ENCODE results near the gene COBL.
"Not testable (repeated sequence)": the region's sequence is repeated elsewhere in the genome, so short reads cannot be mapped to it uniquely, and the experiment has no call there.

Gene COBL

DNA sequence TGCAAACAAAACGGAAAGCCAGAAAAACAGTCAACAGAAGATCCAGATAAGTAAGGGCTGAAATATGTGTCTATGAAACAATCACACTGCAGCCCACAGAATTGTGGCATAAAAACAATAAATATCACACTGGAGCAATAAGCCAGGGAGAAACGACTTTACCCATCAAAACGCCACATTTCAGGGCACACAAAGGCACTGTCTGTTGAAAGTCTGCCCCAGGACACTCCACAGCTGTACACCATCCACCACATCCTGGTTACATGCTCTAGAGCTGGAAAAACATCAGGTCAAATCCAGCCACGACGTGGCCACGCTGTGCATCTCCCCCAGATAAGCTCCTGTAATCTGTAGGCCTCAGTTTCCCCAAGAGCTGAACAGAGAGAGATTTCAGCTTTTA is 88.7 kb downstream of the COBL start:
- no peak for DNase-seq

DNA sequence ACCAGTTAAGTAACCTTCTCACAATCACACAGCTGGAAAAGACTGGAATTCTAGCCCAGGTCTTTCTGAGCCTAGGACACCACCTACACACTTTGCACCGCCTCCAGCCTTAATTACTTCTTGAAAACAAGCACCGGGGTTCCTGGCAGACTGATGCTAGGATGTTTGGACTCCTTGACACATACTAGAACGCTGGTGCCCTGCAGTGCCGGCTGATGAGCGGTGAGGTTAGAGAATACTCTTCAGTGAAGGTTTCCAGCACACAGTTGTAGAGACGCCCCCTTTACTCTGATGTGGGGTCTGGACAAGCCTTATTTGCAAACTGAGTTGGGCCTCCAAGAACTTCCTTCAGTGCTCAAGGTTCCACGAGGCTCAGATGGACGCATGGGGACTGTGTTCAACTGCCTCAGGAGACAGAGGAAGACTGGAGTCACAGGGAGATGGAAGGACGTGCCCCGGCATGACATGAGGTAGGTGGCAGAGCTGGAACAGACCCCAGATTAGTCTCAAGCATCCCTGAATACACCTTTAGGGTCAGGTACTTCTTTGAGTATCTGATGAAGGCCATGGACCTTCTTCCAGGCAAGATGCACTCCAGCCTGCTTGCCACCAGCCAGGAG is 89.6 kb downstream of the COBL start:
- DNase-seq: no peak

DNA sequence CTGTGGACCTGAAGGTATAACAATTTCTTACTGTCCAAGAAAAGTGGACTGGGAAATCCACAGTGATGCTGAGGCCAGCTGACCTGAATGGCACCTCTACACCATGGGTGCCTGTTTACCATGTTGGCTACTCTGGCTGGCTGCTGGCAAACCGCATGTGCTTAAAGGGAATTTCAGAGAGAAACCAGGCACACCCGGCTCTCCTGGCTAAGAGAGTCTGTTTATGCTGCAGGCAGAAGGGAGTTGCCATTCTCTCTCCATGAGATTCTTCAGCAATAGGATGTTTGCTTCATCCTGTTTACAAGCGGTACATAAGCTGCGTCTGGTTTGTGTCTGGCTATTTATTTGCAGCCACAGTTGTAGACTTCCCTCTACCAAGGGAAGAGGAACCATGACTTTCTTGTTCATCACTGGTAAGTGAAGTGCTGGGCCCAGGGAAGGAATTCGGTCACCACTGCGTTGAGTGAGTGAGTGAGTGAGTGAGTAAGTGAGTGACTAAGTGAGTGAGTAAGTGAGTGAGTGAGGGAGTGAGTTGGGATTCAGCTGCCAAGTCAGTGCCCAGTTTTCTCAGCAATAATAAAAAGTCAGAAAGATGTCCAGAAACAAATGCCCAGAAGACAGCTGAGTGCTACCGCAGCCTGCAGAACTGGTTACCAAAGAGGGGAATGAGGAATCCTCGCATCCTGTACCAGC is 90.4 kb downstream of the COBL start:
- no peak for DNase-seq

DNA sequence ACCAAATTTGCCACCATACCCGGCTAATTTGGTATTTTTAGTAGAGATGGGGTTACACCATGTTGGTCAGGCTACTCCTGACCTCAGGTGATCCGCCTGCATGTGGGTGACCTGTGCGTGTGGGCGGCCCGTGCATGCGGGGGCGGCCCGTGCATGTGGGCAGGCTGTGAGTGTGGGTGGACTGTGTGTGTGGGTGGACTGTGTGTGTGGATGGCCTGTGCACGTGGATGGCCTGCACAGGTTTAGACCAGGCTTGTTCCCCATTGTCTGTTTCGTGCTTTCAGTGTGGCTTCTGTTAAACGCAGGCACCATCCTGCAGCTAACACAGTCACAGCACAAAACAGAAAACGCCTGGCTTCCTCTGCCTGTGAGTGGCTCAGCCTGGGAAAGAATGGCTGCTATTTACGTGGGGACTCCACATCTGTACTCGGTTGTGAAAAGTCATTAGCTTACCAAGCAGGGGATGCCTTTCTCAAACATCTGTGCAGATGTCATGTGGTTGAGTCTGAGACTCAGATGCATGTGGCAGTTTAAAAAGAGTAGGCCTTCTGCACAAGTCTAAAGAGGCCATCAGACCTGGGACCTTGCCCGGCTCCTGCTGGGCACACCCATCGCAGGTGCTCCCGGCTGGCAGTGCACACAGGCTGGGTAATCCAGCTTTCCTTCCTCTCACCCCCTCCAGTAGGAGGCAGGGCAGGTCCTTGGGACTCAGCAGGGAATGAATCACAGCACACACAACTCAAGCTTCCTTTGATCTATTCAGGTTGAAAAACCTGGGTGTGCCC is 91.6 kb downstream of the COBL start:
- no peak for DNase-seq

DNA sequence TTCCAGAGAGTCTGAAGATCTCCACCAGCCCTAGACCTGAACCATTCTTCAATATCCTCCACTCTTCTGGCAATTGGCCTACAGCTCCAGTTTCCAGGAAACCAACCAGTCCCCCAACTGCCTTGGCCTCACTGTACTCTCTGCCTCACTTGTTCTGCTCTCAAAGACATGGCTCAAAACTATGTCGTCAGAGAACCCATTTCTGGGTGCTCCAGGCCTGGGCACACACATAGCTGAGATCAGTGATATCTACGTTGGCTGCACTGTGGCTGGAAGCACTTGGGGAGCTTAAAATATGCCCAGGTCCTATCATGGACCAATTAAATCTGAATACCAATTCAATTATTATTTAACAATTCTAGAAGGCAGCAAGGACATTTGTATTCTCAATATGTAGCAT is 93.1 kb downstream of the COBL start:
- DNase-seq: no peak

DNA sequence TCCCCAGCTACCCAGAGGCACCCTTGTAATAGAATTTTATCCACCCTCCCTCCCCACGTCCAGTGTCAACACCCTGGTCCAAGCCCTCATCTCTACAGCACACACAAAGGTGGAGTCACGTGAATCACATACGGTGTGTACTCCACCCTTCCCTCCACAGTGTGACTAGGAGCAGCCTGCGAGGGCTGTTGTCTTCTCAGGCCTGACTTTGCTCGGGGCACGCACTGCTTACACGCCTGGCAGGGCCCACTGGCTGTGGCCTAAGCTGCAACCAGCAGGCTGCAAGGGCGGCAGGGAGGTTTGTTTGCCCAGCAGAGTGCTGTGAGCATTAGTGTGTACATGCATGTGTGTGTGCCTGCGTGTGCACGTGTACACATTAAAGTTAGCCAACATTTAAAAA is 93.7 kb downstream of the COBL start:
- DNase-seq: no peak

DNA sequence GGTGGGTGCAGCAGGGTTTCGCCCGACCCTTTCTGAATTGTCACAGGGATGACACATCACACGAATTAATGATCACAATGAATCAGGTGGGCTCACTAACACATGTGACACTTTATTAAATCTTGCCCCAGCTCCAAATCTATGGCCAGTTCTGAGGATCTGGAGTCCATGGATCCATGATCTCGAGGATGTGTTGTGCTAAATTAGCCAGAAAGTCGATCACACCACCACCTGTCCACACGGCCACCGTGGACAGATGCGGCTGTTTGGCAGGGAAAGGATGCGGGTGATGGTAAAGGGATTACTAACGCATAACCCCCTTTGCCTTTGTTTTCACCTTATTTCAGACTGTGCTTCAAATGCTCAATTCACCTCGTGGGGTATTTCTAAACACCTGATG is 96.4 kb downstream of the COBL start:
- no peak for DNase-seq

DNA sequence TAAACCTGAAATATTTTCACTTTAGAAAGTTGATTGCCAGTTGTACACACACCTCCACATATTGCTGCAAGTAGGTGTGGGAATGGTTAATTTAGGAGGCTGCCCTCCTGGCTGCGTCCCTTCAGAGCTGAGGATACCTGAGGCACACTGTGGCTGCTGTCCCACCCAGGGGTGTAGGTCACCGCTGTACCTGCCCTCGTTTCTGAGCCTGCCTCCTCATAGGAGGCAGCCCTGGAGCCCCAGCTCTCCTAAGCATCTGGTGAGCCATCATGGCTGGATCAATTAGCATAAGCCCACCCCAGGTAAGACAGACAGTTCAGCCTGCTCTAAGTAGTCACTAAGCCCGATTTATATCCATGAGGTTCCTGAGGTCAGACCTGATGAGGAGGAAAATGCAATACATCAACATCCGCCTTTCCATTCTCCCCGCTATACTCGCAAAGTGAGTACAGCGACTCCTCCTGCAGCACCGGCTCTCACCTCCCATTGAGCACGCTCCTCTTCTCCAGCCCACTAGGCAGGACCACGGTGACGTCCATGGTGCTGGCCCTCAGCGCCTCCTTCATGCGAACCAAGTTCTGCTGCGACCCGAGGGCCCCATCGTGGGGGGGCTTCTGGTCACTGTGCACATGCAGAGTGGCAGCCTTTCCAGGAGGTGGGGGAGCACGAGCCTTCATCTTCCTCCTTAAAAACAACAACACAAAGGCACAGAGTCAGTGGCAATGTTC is 97.2 kb downstream of the COBL start:
- DNase-seq: no peak

DNA sequence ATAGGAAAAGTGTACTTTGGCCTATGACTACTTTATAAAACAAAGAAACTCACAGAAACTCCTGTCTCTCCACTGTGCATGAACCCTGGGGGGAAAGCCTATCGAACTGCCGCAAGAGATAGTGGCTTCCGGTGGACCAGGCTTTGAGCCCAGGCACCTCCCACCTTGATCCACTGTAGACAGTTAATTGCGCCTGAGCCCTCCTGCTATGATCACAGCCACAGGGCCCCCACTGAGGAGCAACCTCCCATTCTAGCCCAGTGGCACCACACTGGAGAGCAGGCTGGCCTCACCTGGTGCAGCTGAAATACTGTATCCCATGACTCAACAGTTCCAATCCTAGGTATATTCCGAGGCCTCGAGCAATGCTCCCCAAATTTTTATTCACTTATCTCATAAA is 98.8 kb downstream of the COBL start:
- no peak for DNase-seq

DNA sequence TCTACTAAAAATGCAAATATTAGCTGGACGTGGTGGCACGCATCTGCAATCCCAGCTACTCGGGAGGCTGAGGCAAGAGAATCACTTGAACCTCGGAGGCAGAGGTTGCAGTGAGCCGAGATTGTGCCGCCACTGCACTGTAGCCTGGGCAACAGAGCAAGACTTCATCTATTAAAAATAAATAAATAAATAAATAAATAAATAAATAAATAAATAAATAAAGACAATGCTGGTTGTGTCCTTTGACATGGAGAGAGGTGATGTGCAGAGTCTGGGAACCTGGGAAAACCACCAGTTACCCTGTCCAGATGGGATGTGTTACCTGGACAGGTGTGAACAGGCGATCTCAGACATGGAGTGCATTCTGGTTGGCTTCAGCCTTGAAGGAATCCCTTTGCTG is 102.5 kb downstream of the COBL start:
- no peak for DNase-seq

DNA sequence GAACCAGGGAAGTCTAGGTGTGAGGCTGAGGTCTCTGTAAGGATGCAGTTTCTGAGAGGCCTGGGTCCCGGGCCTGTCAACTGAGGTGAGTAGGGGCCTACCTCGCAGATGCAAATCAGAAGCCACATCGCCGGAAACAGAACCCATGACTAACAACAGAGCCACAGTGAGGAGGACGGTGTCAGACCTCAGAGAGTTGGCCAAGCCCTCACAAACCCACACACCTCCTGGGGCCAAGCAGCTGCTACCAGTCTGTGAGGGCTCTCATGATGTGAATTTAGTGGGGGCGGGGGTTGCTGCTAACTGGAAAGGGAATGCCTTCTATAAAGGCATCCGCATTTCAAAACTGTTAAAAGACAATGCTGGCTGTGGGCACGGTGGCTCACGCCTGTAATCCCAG is 103.0 kb downstream of the COBL start:
- DNase-seq: no peak

DNA sequence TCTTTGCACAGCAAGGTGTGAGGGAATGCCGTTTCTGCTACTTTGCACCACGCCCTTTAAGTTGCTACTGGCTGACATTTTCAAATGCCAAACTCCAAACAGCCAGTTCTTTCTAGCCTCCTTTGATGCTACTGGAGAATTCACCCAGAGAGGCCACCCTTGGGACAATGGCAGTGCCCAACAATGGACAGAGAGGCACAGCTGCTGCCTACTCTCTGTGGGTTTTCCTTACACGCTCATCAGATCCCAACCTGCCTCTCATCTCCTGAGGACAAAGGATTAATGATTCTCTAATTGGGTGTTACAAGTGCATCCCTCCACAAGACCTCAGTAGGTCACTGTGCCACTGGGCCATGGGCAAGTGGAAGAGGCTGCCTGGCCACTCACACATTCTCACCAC is 105.8 kb downstream of the COBL start:
- no peak for DNase-seq

DNA sequence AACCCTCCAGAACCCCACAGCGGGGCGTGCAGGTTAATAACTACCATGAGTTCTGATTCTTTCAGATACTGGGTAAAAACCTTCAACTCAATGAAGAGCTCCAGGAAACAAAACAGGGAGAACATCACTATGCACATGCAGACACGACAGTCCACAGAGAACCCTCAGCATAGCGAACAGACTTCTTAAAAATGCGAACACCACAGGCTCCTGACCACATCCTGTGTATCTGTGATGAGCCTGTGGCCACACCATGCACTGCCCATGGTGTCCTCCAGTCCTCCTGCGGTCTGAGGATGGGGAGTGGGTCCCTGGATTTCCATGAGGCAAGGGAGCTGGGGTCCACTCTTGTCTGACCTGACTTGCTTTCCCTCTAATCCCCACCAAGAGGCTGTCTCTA is 107.2 kb downstream of the COBL start:
- no peak for DNase-seq

DNA sequence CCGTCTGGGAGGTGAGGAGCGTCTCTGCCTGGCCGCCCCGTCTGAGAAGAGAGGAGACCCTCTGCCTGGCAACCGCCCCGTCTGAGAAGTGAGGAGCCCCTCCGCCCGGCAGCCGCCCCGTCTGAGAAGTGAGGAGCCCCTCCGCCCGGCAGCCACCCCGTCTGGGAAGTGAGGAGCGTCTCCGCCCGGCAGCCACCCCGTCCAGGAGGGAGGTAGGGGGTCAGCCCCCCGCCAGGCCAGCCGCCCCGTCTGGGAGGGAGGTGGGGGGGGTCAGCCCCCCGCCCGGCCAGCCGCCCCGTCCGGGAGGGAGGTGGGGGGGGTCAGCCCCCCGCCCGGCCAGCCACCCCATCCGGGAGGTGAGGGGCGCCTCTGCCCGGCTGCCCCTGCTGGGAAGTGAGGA is 108.5 kb downstream of the COBL start:
- DNase-seq: not testable (repeated sequence)

DNA sequence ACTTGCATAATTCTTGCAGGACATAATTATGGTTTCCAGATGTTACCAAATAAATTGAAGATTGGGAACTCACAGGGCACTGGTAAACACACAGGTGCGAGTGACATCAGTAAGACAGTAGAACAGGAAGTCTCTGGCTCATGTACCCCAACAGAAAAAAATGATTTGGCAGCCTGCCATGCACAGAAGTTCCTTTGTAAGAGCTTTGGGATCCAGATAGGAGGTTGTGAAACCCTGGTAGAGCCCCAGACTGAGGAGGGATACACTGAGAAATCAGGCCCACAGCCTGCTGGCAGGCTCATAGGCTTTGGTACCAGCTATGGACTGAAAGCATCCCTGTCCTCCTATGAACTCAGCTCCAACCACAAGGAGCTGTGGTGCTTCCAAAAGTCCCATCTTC is 118.0 kb downstream of the COBL start:
- no peak for DNase-seq

DNA sequence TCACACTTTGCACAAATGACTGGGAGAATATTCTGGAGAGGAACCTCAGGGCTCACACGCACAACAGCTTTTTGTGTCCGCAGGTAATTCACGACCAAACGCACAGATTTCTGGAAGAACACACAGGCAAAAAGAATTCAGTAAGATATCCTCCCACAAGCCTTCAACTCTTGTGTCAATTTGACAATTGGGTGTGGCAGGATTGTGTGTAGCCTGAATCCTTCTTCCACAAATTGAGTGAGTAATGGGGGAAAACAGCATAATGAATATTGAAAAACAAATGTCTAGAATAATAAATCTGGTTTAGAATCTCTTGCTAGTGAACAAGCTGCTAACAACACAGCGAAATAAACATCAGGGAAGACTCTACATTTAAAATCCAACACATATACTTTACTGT is 125.6 kb downstream of the COBL start:
- DNase-seq: no peak

DNA sequence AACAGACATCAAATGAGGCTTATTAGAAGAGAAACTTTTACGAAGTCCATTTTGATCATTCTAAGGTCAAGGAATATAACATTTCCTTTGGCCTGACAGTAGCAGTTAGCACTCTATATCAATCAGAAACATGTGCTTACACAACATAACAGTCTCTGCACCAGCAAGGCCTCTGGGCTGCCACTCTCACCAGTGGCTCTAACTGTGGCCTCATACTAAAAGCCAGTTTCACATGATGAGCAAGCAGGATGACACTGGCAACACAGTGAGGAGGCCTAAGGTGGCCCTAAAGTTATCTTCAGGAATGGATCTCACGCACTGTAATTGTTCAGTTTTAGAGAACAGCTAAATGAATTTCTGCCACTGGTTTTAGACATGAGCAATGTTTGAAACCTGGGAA is 126.8 kb downstream of the COBL start:
- DNase-seq: no peak

DNA sequence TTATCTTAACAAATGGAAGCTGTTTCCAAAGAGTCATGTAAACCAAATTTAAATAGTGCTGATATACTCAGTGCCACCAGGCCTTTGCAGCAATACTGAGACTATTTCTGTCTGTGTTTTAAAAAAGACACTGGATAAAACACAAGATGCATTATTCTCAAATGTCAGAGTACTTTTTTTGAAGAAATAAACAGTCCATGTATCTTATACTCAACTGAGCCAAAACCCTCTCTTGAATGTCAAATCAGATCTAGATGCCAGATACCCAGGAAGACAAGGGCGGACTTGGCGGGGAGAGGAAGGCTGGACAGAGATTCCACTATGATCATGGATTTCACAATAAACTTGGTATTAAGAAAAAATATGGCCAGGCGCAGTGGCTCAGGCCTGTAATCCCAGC is 127.6 kb downstream of the COBL start:
- DNase-seq: no peak

DNA sequence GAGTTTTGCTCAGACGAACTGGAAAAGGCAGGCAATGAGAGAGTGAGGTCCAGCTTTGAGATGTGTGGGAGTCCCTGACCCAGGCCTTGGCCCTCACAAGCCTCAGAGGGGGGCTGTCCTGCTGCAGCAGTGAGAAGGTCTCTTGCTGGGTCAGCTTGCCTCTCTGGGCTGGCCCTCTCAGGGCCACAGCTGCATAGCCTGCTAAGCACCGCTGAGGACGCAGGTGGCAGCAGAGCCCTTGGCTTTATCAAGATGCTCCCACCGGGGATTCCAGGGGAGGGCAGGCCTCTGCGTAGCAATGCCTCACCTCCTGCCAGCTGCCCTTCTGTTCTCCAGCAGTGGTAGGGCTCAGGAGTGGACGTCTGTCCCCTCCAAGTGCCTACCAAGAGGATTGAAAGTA is 128.7 kb downstream of the COBL start:
- DNase-seq: no peak

DNA sequence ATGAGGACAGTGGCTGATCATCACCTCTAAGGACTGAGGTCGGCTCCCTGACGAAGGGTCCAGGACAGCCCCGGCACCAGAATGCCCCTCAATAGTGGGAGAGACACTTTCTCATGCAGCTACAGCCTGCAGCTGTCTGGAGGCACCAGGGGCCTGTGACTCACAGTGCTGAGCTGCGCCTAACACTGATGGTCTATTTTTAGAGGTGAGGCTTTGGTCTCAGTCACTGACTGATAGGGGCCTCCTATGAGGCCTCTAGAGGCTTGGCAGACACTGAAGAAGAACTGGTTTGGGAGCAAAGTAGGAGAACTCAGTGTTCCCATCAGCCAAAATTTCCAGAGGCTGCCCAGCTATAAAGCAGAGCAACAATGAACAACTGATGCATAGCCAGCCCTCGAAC is 130.1 kb downstream of the COBL start:
- DNase-seq: no peak

DNA sequence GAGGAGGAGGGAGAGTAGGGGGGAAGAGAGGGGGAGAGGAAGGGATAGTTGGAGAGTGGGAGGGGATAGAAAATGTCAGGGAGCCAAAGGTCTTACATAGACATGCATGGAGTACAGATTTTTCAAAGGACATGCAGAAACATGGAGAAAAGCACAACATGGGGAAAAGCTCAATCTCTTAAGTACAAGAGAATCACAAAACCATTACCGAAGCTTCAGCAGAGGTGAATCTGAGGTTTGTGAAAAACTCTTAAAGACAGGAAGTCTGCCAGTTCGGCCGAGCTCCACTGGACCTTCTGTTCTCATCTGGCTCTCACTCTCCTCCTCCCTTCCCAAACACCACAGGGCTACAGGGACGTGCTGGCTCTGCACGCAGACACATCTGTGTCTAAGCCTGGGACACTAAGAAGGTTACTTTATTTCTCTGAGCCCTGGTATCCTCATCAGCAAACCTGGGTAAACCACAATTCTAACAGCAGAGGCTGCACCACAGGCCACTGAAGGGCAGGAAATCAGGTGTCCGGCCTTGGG is 133.9 kb downstream of the COBL start:
- no peak for DNase-seq

DNA sequence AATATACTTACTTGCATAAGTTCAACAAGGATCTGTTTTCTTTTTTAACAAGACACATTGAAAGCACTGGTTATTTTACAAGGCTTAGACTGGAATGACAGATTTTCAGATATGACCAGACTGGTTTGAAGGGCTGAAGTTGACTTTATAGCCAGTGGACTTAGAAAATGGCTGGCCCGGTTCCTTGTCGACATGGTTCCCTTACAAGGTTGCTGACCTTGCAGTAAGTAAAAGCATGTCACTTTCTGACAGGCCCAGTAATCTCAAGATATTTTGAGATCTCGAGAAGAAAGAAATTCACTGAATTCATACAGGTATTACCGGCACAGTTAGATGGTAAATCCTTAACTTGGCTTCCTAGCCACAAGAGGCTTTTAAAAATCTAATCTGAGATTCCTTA is 136.5 kb downstream of the COBL start:
- no peak for DNase-seq

DNA sequence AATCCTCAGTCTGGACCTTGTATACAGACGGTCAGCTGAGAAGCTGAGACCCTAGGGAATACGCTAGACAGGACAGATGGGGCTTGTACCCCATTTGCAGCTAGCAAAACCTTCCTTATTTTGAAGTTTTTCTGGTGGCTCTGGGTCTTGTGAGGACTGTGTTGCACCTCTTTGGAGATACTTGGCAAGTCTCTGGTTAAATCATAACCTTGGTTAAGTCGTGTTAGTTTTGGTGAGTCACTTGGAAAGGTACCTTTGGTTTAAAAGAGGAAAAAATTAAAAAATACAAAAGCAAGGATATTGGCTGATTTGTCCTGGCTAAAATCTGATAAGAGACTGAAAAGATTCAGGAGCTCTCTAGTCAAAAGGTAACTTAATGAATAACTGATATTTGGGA is 140.6 kb downstream of the COBL start:
- DNase-seq: no peak
